GM19397 (cell line): Measurements from ENCODE around the gene UTP18.
"Not testable (repeated sequence)": the region's sequence is repeated elsewhere in the genome, so short reads cannot be mapped to it uniquely, and the experiment has no call there.

ENCODE experiments used
- ATAC-seq: cut with Tn5 transposase; IDR thresholded peaks from one replicate; pipeline ENCODE4 v1.9.1; 2021; ENCODE audit warnings: mild to moderate bottlenecking, moderate library complexity; ENCODE audit not compliant: unreplicated experiment

Gene UTP18

GRCh38 chr17:51260237-51261023 lies at the start of gene UTP18:
UTP18 (plus strand) TSS chr17:51260546; CDS start chr17:51260585, 39 bp downstream.
- ATAC-seq: peak; percentile 78

GRCh38 chr17:51214920-51215319 lies 45.4 kb upstream of the UTP18 start:
- ATAC-seq: no peak

- no peak for ATAC-seq
Measured at GRCh38 chr17:51217946-51218345, 42.4 kb upstream of the UTP18 start.

GRCh38 chr17:51221322-51221721 lies 39.0 kb upstream of the UTP18 start:
- ATAC-seq: no peak

GRCh38 chr17:51224402-51225262 lies 35.7 kb upstream of the UTP18 start:
- ATAC-seq: no peak

GRCh38 chr17:51225523-51225922 lies 34.8 kb upstream of the UTP18 start:
- ATAC-seq: not testable (repeated sequence)

- no peak for ATAC-seq
Measured at GRCh38 chr17:51228161-51228560, 32.2 kb upstream of the UTP18 start.

GRCh38 chr17:51229889-51230288 lies 30.5 kb upstream of the UTP18 start:
- no peak for ATAC-seq

GRCh38 chr17:51230306-51230705 lies 30.0 kb upstream of the UTP18 start:
- ATAC-seq: no peak

GRCh38 chr17:51231999-51232398 lies 28.3 kb upstream of the UTP18 start:
- ATAC-seq: no peak

- no peak for ATAC-seq
Measured at GRCh38 chr17:51234162-51234561, 26.2 kb upstream of the UTP18 start.

- peak; percentile 58 for ATAC-seq
Measured at GRCh38 chr17:51238255-51238887, 22.0 kb upstream of the UTP18 start.

GRCh38 chr17:51240275-51240674 lies 20.1 kb upstream of the UTP18 start:
- ATAC-seq: no peak

- ATAC-seq: no peak
Measured at GRCh38 chr17:51244041-51244440, 16.3 kb upstream of the UTP18 start.

GRCh38 chr17:51245535-51245934 lies 14.8 kb upstream of the UTP18 start:
- no peak for ATAC-seq

GRCh38 chr17:51250314-51250840 lies 10.0 kb upstream of the UTP18 start:
- no peak for ATAC-seq

- ATAC-seq: no peak
Measured at GRCh38 chr17:51251010-51251409, 9.3 kb upstream of the UTP18 start.

GRCh38 chr17:51255673-51256072 lies 4.7 kb upstream of the UTP18 start:
- ATAC-seq: no peak

- no peak for ATAC-seq
Measured at GRCh38 chr17:51256101-51256500, 4.2 kb upstream of the UTP18 start.

GRCh38 chr17:51257150-51258081 lies 2.9 kb upstream of the UTP18 start:
- ATAC-seq: no peak
